Adipocyte (in vitro differentiated cells): ENCODE measurements around the gene DMBX1.

Experiments
- DNase-seq: peaks from one replicate; pipeline ENCODE4 v3.0.0-alpha.2; 2015; ENCODE audit warnings: low read depth
- H3K27me3 ChIP-seq: replicated peaks from 2 replicates; pipeline ENCODE4 v1.7.0; 2013; ENCODE audit warnings: mild to moderate bottlenecking, low read length, moderate library complexity; ENCODE audit not compliant: control insufficient read depth, insufficient read depth
- H3K36me3 ChIP-seq: 2 replicates; pipeline ENCODE4 v1.7.0; 2013; ENCODE audit warnings: low read length, mild to moderate bottlenecking, moderate library complexity; ENCODE audit not compliant: control insufficient read depth, insufficient read depth, severe bottlenecking
- H3K4me1 ChIP-seq: 2 replicates; pipeline ENCODE4 v1.7.0; 2013; ENCODE audit warnings: mild to moderate bottlenecking, low read length, moderate library complexity; ENCODE audit not compliant: control insufficient read depth, insufficient read depth
- H3K4me3 ChIP-seq: 2 replicates; pipeline ENCODE4 v1.7.0; 2013; ENCODE audit warnings: mild to moderate bottlenecking, low read length, moderate library complexity
- H3K9ac ChIP-seq: 2 replicates; pipeline ENCODE4 v1.7.0; 2013; ENCODE audit warnings: mild to moderate bottlenecking, low read length, moderate library complexity
- H3K9me3 ChIP-seq: 2 replicates; pipeline ENCODE4 v1.7.0; 2013; ENCODE audit warnings: mild to moderate bottlenecking, low read length, moderate library complexity; ENCODE audit not compliant: control insufficient read depth

Gene DMBX1

DNA sequence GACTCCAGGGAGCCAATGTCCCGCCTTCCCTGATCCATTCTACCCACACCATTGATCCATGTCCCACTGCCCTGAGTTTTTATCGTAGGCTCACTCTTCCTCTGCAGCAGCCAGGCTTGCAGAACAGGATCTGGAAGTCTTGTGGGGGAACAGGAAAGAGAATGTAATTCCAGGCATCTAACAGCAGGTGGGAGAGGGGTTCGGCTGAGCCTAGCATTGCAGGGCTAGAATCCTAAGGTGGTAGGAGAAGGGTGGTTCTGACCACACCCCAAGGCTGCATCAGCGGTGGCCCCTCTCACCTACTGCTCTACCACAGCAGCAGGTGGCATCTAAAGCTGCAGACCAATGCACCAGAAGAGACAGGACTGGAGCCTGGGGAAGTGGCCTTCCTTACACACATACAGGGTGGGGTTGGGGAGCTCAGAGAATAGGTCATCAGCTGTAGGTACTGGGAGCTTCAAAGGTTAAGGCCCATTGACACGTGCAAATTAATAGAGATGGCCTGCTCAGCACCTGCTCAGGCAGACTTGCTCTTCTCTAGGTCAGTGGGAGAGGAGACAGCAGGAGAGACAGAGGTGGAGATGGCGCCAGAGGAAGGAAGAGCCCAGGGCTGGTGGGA lies 41.3 kb downstream of the DMBX1 start:
- Histone ChIP-seq H3K9me3 (no peaks in the 10 kb centered on the region), H3K4me1 (peaks cover 6% of the 10 kb centered on the region), H3K27me3 (peaks cover 60% of the 10 kb centered on the region), H3K36me3 (no peaks in the 10 kb centered on the region), H3K4me3 (no peak overlapping the region), H3K9ac (no peak overlapping the region)
- no peak for DNase-seq

DNA sequence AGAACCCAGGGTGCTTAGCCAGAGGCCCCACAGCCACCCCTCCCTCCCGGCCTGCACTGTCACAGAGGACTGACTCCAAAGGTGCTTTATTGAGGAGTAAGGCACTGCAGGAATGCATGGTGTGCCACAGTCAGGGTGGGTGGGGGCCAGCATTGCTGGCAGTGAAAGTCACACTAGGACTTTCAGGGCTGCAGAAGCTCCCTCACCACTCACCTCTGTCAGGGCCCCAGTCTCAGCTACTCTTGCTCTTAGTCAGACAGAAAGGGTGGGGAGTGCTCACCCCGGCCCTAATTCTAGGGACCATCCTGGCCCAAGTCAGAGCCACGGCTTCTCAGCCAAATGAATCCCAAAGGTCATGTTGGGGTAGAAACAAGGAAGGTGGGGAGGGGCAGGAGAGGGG lies 42.5 kb downstream of the DMBX1 start:
- peaks cover 60% of the 10 kb centered on the region for H3K27me3 ChIP-seq
- no peak overlapping the region for H3K4me3 ChIP-seq
- H3K36me3 ChIP-seq, result no peaks in the 10 kb centered on the region
- H3K9ac ChIP-seq, result no peak overlapping the region
- peaks cover 6% of the 10 kb centered on the region for H3K4me1 ChIP-seq
- no peak for DNase-seq
- H3K9me3 ChIP-seq, result no peaks in the 10 kb centered on the region

DNA sequence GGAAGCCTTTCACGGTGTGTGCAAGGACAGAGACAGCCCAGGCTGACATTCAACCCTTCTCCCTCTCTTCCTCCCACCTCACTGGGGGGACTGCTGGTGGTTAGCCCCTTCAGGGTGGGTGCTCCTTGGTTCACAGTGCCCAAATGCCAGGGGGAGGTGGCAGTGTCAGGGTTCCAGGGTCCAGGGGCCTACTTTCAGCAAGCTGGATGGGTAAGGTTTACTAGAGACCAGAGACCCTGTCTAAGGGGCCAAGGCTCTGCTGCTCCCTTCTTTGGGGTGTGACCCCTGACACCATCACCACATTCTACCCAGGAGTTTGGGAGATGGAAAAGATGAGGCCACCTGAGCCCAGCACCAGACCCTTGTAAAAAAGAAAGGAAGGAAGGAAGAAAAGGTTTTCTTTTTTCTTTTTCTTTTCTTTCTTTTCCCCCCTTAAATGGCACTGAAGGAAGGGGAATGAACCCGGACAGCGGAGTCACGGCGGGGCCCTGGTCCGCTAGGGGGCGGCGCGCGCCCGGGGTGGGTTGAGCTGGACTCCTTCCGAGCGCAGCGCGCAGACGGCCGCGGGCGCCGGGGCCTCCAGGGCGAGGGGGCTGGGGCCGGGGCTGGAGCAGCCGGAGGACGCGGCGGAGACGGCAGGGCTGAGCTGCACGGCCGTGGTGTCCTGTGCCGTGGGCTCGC lies 43.0 kb downstream of the DMBX1 start:
- peak overlapping the region; percentile 68 for H3K9ac ChIP-seq
- H3K27me3 ChIP-seq, result peaks cover 58% of the 10 kb centered on the region
- H3K4me3 ChIP-seq, result peak overlapping the region; percentile 61
- peak; percentile 84 for DNase-seq
- peaks cover 3% of the 10 kb centered on the region for H3K4me1 ChIP-seq
- no peaks in the 10 kb centered on the region for H3K36me3 ChIP-seq
- no peaks in the 10 kb centered on the region for H3K9me3 ChIP-seq

DNA sequence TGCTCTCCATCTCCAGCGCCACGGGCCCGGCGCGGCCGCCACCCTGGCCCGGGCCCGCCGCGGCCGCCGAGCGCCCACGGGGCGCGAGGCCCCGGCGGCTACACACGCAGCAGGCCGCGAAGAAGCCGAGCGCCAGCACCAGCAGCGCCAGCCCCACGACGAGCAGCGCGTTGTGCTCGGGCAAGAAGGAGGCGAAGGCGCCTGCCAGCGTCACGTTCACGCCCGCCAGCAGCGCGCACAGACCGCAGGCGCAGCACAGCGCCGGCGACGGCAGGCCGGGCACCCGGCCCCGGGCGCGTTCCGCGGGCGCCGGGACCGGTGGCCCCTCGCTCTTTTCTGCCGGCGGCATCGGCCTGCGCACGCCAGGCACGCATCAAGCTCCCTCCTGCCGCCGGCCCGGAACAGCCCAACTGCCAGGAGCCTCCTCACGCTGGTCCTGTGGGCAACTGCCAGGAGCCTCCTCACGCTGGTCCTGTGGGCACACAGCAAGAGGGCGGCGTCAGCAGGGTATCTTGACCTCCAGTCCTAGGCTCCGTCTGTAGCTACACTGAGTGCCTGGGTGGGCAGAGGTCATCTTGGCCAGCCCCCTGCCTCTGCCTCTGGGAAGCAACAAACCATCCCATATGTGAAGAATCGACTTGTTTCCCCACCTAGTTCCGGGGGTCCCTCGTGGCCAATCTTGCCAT lies 43.7 kb downstream of the DMBX1 start:
- Histone ChIP-seq H3K9ac (peak overlapping the region; percentile 68), H3K27me3 (peaks cover 56% of the 10 kb centered on the region), H3K36me3 (no peaks in the 10 kb centered on the region), H3K4me3 (peak overlapping the region; percentile 61), H3K9me3 (no peaks in the 10 kb centered on the region), H3K4me1 (no peaks in the 10 kb centered on the region)
- peak; percentile 68 for DNase-seq

DNA sequence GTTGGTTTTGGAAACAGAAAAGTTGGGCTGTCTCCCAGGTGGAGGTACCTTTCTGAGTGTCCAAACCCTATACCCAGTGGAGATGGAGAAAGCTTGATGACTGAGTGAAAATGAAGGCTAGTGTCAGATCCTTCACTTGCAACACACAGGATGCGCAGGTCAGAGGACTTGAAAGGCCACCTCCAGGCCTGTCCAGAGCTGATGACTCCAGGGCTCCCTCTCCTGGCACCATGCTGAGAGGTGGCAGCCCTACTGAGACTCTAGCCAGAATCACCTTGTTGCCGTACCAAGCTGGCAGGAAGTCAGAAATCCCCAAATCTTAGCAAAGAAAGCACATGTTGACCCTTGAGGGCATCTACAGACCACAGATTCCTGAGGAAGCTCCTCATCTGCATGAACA lies 45.4 kb downstream of the DMBX1 start:
- no peak for DNase-seq
- H3K4me3 ChIP-seq, result no peak overlapping the region
- H3K36me3 ChIP-seq, result no peaks in the 10 kb centered on the region
- peaks cover 42% of the 10 kb centered on the region for H3K27me3 ChIP-seq
- H3K9me3 ChIP-seq, result no peaks in the 10 kb centered on the region
- H3K9ac ChIP-seq, result no peak overlapping the region
- H3K4me1 ChIP-seq, result peaks cover 4% of the 10 kb centered on the region

DNA sequence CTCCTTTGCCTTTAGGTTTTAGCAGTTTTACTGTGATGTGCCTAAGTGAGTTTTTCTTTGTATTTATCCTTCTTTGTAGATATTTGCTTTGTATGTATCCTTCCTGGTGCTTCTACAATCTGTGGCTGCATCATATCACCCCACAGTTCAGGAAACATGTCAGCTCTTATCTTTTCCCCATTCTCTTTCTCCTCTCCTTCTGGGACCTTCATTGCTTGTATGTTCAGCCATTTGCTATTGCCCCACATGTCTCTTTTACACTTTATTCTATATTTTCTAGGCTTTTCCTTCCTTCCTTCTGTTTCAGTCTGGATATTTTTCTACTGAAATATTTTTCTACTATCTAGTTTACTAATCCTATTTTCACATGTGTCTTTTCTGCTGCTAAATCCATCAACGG lies 46.9 kb downstream of the DMBX1 start:
- Histone ChIP-seq H3K27me3 (peaks cover 30% of the 10 kb centered on the region), H3K4me3 (no peak overlapping the region)
- no peak for DNase-seq

DNA sequence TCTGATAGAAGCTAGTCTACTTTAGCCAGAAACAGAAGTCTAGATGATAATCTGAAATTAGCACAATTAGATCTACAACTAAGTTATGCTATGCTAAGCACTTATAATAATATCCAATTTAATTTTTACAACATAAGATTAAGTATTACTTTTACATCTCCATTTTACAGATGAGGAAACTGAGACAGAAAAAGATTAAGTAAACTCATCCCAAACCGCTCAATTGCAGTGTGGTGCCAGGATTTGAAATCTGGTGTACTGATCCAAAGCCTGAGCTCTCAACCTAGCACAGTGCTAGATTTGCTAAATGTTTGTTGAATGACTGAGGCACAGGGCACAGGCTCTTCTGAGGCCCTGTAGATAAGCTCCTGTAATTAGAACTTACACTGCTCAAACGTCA lies 48.0 kb downstream of the DMBX1 start:
- H3K36me3 ChIP-seq, result no peaks in the 10 kb centered on the region
- H3K4me3 ChIP-seq, result no peak overlapping the region
- H3K27me3 ChIP-seq, result peaks cover 18% of the 10 kb centered on the region
- no peaks in the 10 kb centered on the region for H3K9me3 ChIP-seq
- DNase-seq, result no peak
- H3K4me1 ChIP-seq, result peaks cover 4% of the 10 kb centered on the region
- no peak overlapping the region for H3K9ac ChIP-seq

More for the DNA sequence above, 46.9 kb downstream of the DMBX1 start:
- H3K9me3 ChIP-seq, result no peaks in the 10 kb centered on the region
- peaks cover 4% of the 10 kb centered on the region for H3K4me1 ChIP-seq
- no peak overlapping the region for H3K9ac ChIP-seq
- H3K36me3 ChIP-seq, result no peaks in the 10 kb centered on the region

DNA sequence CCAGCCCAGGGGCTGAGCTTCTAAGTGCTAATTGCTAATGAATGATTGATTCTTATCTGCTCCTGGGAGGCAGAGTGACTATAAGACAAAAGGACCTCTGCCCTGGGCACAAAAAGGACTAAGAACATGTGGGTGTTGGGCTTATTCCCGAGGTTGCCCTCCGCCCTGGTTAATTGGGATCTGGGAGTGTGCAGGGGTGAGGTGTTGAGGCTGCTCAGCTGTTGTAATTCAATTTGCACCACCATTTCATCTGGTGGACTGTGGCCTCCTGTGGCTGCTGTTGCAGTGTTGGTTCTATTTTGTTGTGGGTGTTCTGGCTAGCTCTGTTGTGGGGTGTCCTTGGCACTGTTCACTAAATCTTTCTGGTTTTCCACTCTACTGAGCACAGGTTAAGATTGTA lies 48.5 kb downstream of the DMBX1 start:
- Histone ChIP-seq H3K36me3 (no peaks in the 10 kb centered on the region), H3K9me3 (no peaks in the 10 kb centered on the region), H3K4me1 (peaks cover 4% of the 10 kb centered on the region), H3K4me3 (no peak overlapping the region), H3K27me3 (peaks cover 21% of the 10 kb centered on the region), H3K9ac (no peak overlapping the region)
- no peak for DNase-seq
